HCT116 (cell line): ENCODE results near the gene PDCD1LG2. TPM values are rescaled to one million over a fixed set of nuclear protein-coding genes. Genes with fewer than 3 reads are reported as not detected.

Experiments used
- ATAC-seq: fragments of 200-7000 bp; cut with Tn5 transposase; 2 replicates; pipeline ENCODE4 v1.9.1; 2020; ENCODE audit warnings: mild to moderate bottlenecking, moderate library complexity
- BruUV-seq: library from RNA; stranded (reverse); fragments of 400-500 nt; replicated peaks from 2 replicates; lab custom pipeline; 2021; lab: Mats Ljungman, UMichigan
- CTCF ChIA-PET: fragments of 300-600 bp; sonication (Branson Sonifier 250); formaldehyde crosslinking; loops from one replicate; lab custom pipeline; 2021; ENCODE audit warnings: antibody characterized with exemption; lab: Charles Lee
- POLR2A ChIA-PET: fragments of 300-600, 350-600 bp; sonication (Branson Sonifier 250); formaldehyde crosslinking; loops from one replicate; lab custom pipeline; 2021; ENCODE audit warnings: antibody characterized with exemption; lab: Charles Lee
- RAD21 ChIA-PET, 2 experiments: fragments of 300-600 bp; sonication (Branson Sonifier 250); formaldehyde crosslinking; loops; one replicate each; lab custom pipeline; 2023; ENCODE audit warnings: low total read pairs in 2 of 2; ENCODE audit not compliant: uncharacterized antibody in 2 of 2, unreplicated experiment in 2 of 2, low non-redundant PET in 1 of 2; lab: Charles Lee
- DNase-seq: peaks from one replicate; pipeline ENCODE4 v3.0.0-alpha.2; 2010; ENCODE audit warnings: low read depth, low spot score
- H2AFZ ChIP-seq: fragments of 200-600 bp; shearing (Covaris generic), sonication (generic); 2 replicates; pipeline ENCODE4 v1.6.1; 2017; ENCODE audit warnings: low read depth, mixed run types, mixed read lengths, antibody characterized with exemption, low read length; ENCODE audit not compliant: poor library complexity, severe bottlenecking
- H3K27ac ChIP-seq: 2 replicates; pipeline ENCODE4 v1.5.1; 2012; ENCODE audit warnings: low read depth, low read length
- H3K27me3 ChIP-seq: fragments of 200-600 bp; sonication (generic); 2 replicates; pipeline ENCODE4 v1.6.1; 2016; ENCODE audit warnings: mixed run types, low read length, mixed read lengths; ENCODE audit not compliant: insufficient read depth
- H3K36me3 ChIP-seq, 2 experiments: fragments of 200-500 bp in 1 of 2; fragments of 200-600 bp in 1 of 2; sonication (Bioruptor generic) in 1 of 2; sonication (generic) in 1 of 2; 2 replicates each; pipeline versions ENCODE4 v1.5.1 to v1.6.1; 2014 to 2016; ENCODE audit warnings: low read length in 2 of 2, inconsistent platforms in 1 of 2, mixed read lengths in 1 of 2, mixed run types in 1 of 2; ENCODE audit not compliant: insufficient read depth in 2 of 2, control insufficient read depth in 1 of 2
- H3K4me1 ChIP-seq, 2 experiments: fragments of 200-600 bp in 1 of 2; sonication (generic) in 1 of 2; 2 replicates each; pipeline versions ENCODE4 v1.5.1 to v1.6.1; 2012 to 2017; ENCODE audit warnings: low read length in 2 of 2, inconsistent platforms in 1 of 2, mild to moderate bottlenecking in 1 of 2, mixed read lengths in 1 of 2, mixed run types in 1 of 2, moderate library complexity in 1 of 2; ENCODE audit not compliant: insufficient read depth in 2 of 2, control insufficient read depth in 1 of 2
- H3K4me2 ChIP-seq: fragments of 200-600 bp; sonication (generic); 2 replicates; pipeline ENCODE4 v1.6.1; 2017; ENCODE audit warnings: mixed run types, low read length, mixed read lengths
- H3K4me3 ChIP-seq, 2 experiments: fragments of 200-600 bp in 1 of 2; sonication (generic) in 1 of 2; replicated peaks in 1 of 2; 2 replicates each; pipeline ENCODE4 v1.5.1; 2011 to 2016; ENCODE audit warnings: low read length in 2 of 2, control low read depth in 1 of 2, low read depth in 1 of 2, mild to moderate bottlenecking in 1 of 2, mixed read lengths in 1 of 2, mixed run types in 1 of 2
- H3K79me2 ChIP-seq: fragments of 200-600 bp; sonication (generic); 2 replicates; pipeline ENCODE4 v1.6.1; 2017; ENCODE audit warnings: mild to moderate bottlenecking, mixed run types, low read length, moderate library complexity, mixed read lengths; ENCODE audit not compliant: insufficient read depth
- H3K9ac ChIP-seq: fragments of 200-600 bp; sonication (generic); 2 replicates; pipeline ENCODE4 v1.6.1; 2016; ENCODE audit warnings: low read length, mixed read lengths
- H3K9me2 ChIP-seq: fragments of 200-600 bp; sonication (generic), shearing (Covaris generic); 2 replicates; pipeline ENCODE4 v1.6.1; 2017; ENCODE audit warnings: mixed run types, mild to moderate bottlenecking, moderate library complexity; ENCODE audit not compliant: insufficient read depth
- H3K9me3 ChIP-seq, 2 experiments: fragments of 200-500 bp in 1 of 2; fragments of 200-600 bp in 1 of 2; sonication (Bioruptor generic) in 1 of 2; sonication (generic) in 1 of 2; 2 replicates each; pipeline ENCODE4 v1.6.1; 2014 to 2017; ENCODE audit warnings: low read length in 2 of 2, mixed read lengths in 2 of 2, inconsistent platforms in 1 of 2, low read depth in 1 of 2, mild to moderate bottlenecking in 1 of 2, mixed run types in 1 of 2, moderate library complexity in 1 of 2; ENCODE audit not compliant: control insufficient read depth in 1 of 2, insufficient read depth in 1 of 2
- H4K20me1 ChIP-seq: fragments of 200-600 bp; sonication (generic), shearing (Covaris generic); 2 replicates; pipeline ENCODE4 v1.6.1; 2017; ENCODE audit warnings: mixed run types, mild to moderate bottlenecking, moderate library complexity; ENCODE audit not compliant: insufficient read depth
- ATF3 ChIP-seq: IDR thresholded peaks from 2 replicates; pipeline ENCODE4 v1.6.1; 2012
- CBX3 ChIP-seq: IDR thresholded peaks from 2 replicates; pipeline ENCODE4 v1.6.1; 2012; ENCODE audit warnings: low read depth
- CEBPB ChIP-seq: IDR thresholded peaks from 2 replicates; pipeline ENCODE4 v1.6.1; 2012; ENCODE audit warnings: low read depth
- ELF1 ChIP-seq: IDR thresholded peaks from 2 replicates; pipeline ENCODE4 v1.6.1; 2012; ENCODE audit warnings: low read depth, borderline replicate concordance
- EZH2 ChIP-seq: fragments of 200-600 bp; sonication (generic); IDR thresholded peaks from 2 replicates; pipeline ENCODE4 v1.6.1; 2017; ENCODE audit warnings: antibody characterized with exemption, mixed run types
- EZH2phosphoT487 ChIP-seq: fragments of 200-600 bp; IDR thresholded peaks from 2 replicates; pipeline ENCODE4 v1.6.1; 2018; ENCODE audit warnings: antibody characterized with exemption, borderline replicate concordance
- FOSL1 ChIP-seq: IDR thresholded peaks from 2 replicates; pipeline ENCODE4 v1.6.1; 2012; ENCODE audit warnings: low read depth
- JUND ChIP-seq: IDR thresholded peaks from 2 replicates; pipeline ENCODE4 v1.6.1; 2012
- POLR2A ChIP-seq: IDR thresholded peaks from 2 replicates; pipeline ENCODE4 v1.7.0; 2011; ENCODE audit warnings: borderline replicate concordance; ENCODE audit not compliant: insufficient read depth, insufficient read length; ENCODE audit errors: extremely low read depth
- YY1 ChIP-seq: IDR thresholded peaks from 2 replicates; pipeline ENCODE4 v1.6.1; 2011; ENCODE audit warnings: low read length, low read depth, moderate library complexity, mild to moderate bottlenecking; ENCODE audit not compliant: insufficient replicate concordance; ENCODE audit errors: extremely low read depth
- ZNF274 ChIP-seq: fragments of 200-500 bp; sonication (Bioruptor generic); IDR thresholded peaks from 2 replicates; pipeline ENCODE4 v1.6.1; 2014; ENCODE audit warnings: mild to moderate bottlenecking, low read depth, low read length, inconsistent platforms
- intact Hi-C: fragments of 100-400 bp; cut with micrococcal nuclease; formaldehyde crosslinking; loops from 2 replicates; pipeline ENCODE4 v1.10.0; 2022
- total RNA-seq: library from RNA; stranded (reverse); gene quantifications from one replicate; pipeline ENCODE4 v1.2.1, GENCODE V29; 2021; ENCODE audit not compliant: unreplicated experiment

The PDCD1LG2 gene
- total RNA-seq, 1 experiment from 2014 or later: not detected

- no peak for TF ChIP-seq CBX3
- TF ChIP-seq ELF1: no peak
These were observed 19.4 kb downstream of the PDCD1LG2 start (continued) for GRCh38 chr9:5529683-5530221.

DNA sequence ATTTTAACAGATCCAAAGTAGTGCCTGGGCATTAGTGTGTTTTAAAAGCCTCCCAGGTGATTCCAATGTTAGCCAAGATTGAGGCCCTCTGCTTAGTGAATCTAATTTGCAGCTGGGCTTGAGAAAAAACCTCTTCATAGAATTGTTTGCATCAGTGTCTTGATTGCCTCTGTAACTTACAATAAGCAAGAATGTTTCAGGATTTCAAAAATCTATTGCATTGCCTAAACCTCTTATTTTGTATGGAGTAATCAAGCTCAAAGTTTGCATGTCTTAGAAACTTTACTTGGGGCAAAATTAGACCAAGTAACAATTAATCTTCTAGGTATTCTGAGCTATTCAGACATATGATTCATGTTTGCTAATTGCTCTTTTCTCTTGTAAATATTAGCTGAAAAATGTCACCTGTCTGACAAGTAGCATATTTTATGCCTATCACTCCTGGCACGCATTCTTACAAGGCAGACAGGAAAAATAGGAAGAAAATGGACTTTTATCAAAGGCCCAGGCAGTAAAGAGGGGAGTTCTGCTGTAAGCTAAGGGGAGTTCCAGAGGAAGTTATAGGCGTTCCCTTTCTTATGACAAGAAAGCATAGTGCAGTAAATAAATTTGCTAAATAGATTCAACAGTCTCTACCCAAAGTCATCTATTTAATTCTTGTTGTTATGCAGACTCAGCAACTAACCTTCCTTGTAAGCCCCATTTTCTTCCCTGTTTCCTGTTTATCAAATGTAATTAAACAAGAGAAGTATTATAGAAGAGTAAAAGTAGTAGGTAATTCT, 21.0 kb downstream of the PDCD1LG2 start:
- ChIA-PET CTCF (no interaction called here), POLR2A (no interaction called here), RAD21 (no interaction called here)
- Histone ChIP-seq H3K27me3 (no peaks in the 10 kb centered on the region), H4K20me1 (no peaks in the 10 kb centered on the region), H3K9ac (no peak overlapping the region), H3K4me1 (no peaks in the 10 kb centered on the region), H3K4me2 (no peak overlapping the region), H3K27ac (no peak overlapping the region), H3K4me3 (no peak overlapping the region), H3K9me2 (no peaks in the 10 kb centered on the region), H3K9me3 (no peaks in the 10 kb centered on the region), H3K79me2 (no peaks in the 10 kb centered on the region), H3K36me3 (no peaks in the 10 kb centered on the region), H2AFZ (no peak overlapping the region)
- DNase-seq (no peak), ATAC-seq (no peak)
- intact Hi-C loops: no loop called here
- no peak for TF ChIP-seq JUND
- TF ChIP-seq CEBPB: no peak
- TF ChIP-seq FOSL1: no peak
- TF ChIP-seq POLR2A: no peak
- no peak for TF ChIP-seq YY1
- no peak for TF ChIP-seq ATF3
- no peak for TF ChIP-seq EZH2
- TF ChIP-seq EZH2phosphoT487: no peak
- no peak for TF ChIP-seq ZNF274
- no TSS peak for BruUV-seq
